CD14-positive monocyte (primary cell): Measurements from ENCODE around the gene SEMA3G. TPM values are rescaled to one million over a fixed set of nuclear protein-coding genes. Genes with fewer than 3 reads are reported as not detected.

Source experiments
- DNase-seq, 3 donors: peaks; one replicate each; pipeline ENCODE4 v3.0.0-alpha.2; 2011 to 2022
- H2AFZ ChIP-seq: 2 replicates; pipeline ENCODE4 v1.6.0; 2012; ENCODE audit warnings: mild to moderate bottlenecking, low read depth, low read length, inconsistent platforms; ENCODE audit not compliant: insufficient read depth, poor library complexity, severe bottlenecking
- H3K27ac ChIP-seq, 2 donors: 1 replicate in 1 of 2; 2 replicates in 1 of 2; pipeline ENCODE4 v1.5.1; 2012 to 2013; ENCODE audit warnings: low read length in 2 of 2, control low read depth in 1 of 2, inconsistent platforms in 1 of 2, low read depth in 1 of 2, mild to moderate bottlenecking in 1 of 2
- H3K27me3 ChIP-seq, 2 donors: one replicate each; pipeline versions ENCODE4 v1.6.0 to v1.6.1; 2011 to 2013; ENCODE audit warnings: low read length in 2 of 2; ENCODE audit not compliant: control insufficient read depth in 2 of 2, insufficient read depth in 2 of 2
- H3K36me3 ChIP-seq, 2 donors: replicated peaks in 1 of 2; 1 replicate in 1 of 2; 2 replicates in 1 of 2; pipeline versions ENCODE4 v1.5.1 to v1.6.1; 2012 to 2013; ENCODE audit warnings: low read length in 2 of 2, control low read depth in 1 of 2, inconsistent platforms in 1 of 2, mild to moderate bottlenecking in 1 of 2; ENCODE audit not compliant: insufficient read depth in 2 of 2, control insufficient read depth in 1 of 2
- H3K4me1 ChIP-seq, 2 donors: 1 replicate in 1 of 2; 2 replicates in 1 of 2; pipeline versions ENCODE4 v1.5.1 to v1.6.1; 2012 to 2013; ENCODE audit warnings: low read length in 2 of 2, control low read depth in 1 of 2, inconsistent platforms in 1 of 2, mild to moderate bottlenecking in 1 of 2, moderate library complexity in 1 of 2; ENCODE audit not compliant: insufficient read depth in 2 of 2, control insufficient read depth in 1 of 2
- H3K4me2 ChIP-seq: replicated peaks from 2 replicates; pipeline ENCODE3; 2012; ENCODE audit warnings: low read length, moderate library complexity, mild to moderate bottlenecking; ENCODE audit not compliant: poor library complexity, severe bottlenecking; ENCODE audit errors: extremely low read depth
- H3K4me3 ChIP-seq, 3 experiments: fragments of 200-600 bp in 1 of 3; sonication (generic) in 1 of 3; replicated peaks in 1 of 3; 1 replicate in 2 of 3; 2 replicates in 1 of 3; pipeline ENCODE4 v1.5.1; 2011 to 2013; ENCODE audit warnings: low read length in 3 of 3, mild to moderate bottlenecking in 3 of 3, control low read depth in 2 of 3, low read depth in 2 of 3, inconsistent platforms in 1 of 3, moderate library complexity in 1 of 3
- H3K79me2 ChIP-seq: 2 replicates; pipeline ENCODE4 v1.6.0; 2012; ENCODE audit warnings: mild to moderate bottlenecking, control low read depth, inconsistent platforms, low read length, moderate library complexity; ENCODE audit not compliant: insufficient read depth
- H3K9ac ChIP-seq: 2 replicates; pipeline ENCODE4 v1.6.0; 2017; ENCODE audit warnings: low read length, mild to moderate bottlenecking; ENCODE audit not compliant: insufficient read depth, poor library complexity, severe bottlenecking
- H3K9me3 ChIP-seq, 2 donors: replicated peaks in 1 of 2; 1 replicate in 1 of 2; 2 replicates in 1 of 2; pipeline versions ENCODE4 v1.5.1 to v1.6.1; 2012 to 2013; ENCODE audit warnings: low read length in 2 of 2, control low read depth in 1 of 2; ENCODE audit not compliant: control insufficient read depth in 1 of 2, insufficient read depth in 1 of 2
- H4K20me1 ChIP-seq: 2 replicates; pipeline ENCODE4 v1.6.0; 2012; ENCODE audit warnings: mild to moderate bottlenecking, low read length, control low read depth, moderate library complexity; ENCODE audit not compliant: insufficient read depth
- H3K27ac Mint-ChIP-seq, 7 donors: one replicate each; pipeline ENCODE4 v1.8.0; 2020; ENCODE audit warnings: mild to moderate bottlenecking in 7 of 7, mixed read lengths in 7 of 7, moderate library complexity in 6 of 7, inconsistent platforms in 2 of 7
- H3K27me3 Mint-ChIP-seq, 3 donors: one replicate each; pipeline ENCODE4 v1.8.0; 2021 to 2022; ENCODE audit warnings: low read depth in 3 of 3, mild to moderate bottlenecking in 3 of 3, mixed read lengths in 3 of 3, moderate library complexity in 3 of 3, inconsistent platforms in 1 of 3
- H3K36me3 Mint-ChIP-seq, 2 donors: one replicate each; pipeline ENCODE4 v1.8.0; 2020; ENCODE audit warnings: mixed read lengths in 2 of 2, inconsistent platforms in 1 of 2, mild to moderate bottlenecking in 1 of 2
- H3K4me1 Mint-ChIP-seq: one replicate; pipeline ENCODE4 v1.8.0; 2020; ENCODE audit warnings: mild to moderate bottlenecking, mixed read lengths
- H3K4me3 Mint-ChIP-seq, 2 donors: one replicate each; pipeline ENCODE4 v1.8.0; 2020; ENCODE audit warnings: mild to moderate bottlenecking in 2 of 2, mixed read lengths in 2 of 2, moderate library complexity in 1 of 2
- H3K9me3 Mint-ChIP-seq, 7 donors: one replicate each; pipeline ENCODE4 v1.8.0; 2020 to 2022; ENCODE audit warnings: mixed read lengths in 7 of 7, mild to moderate bottlenecking in 6 of 7, moderate library complexity in 6 of 7, inconsistent platforms in 2 of 7
- CTCF ChIP-seq: fragments of 200-600 bp; IDR thresholded peaks from one replicate; pipeline ENCODE4 v1.8.0; 2022; ENCODE audit warnings: antibody characterized with exemption, mild to moderate bottlenecking
- WGBS: methylation state at CpG from one replicate; pipeline ENCODE4 v1.1.5; 2013; ENCODE audit warnings: missing lambda C conversion rate; ENCODE audit not compliant: insufficient coverage; 5-methylcytosine and 5-hydroxymethylcytosine counted together
- intact Hi-C, 2 donors: fragments of 100-400 bp; cut with micrococcal nuclease; formaldehyde crosslinking; loops; one replicate each; pipeline versions ENCODE4 v1.15.0 to v1.15.1; 2023
- polyA plus RNA-seq, 3 donors: library from polyadenylated mRNA; depleted of rRNA in 1 of 3; unstranded in 2 of 3; stranded (reverse) in 1 of 3; fragments of 300-500 nt in 2 of 3; fragments of >200 nt in 1 of 3; fragmentation: Illumina TruSeq in 2 of 3; gene quantifications; 1 replicate in 2 of 3; 2 replicates in 1 of 3; pipeline ENCODE4 v1.2.3, GENCODE V29; 2012 to 2021

Gene SEMA3G
- polyA plus RNA-seq, 3 donors: 0.03 TPM; not detected in 2

- no peak for TF ChIP-seq CTCF
- Histone ChIP-seq H3K36me3 (peaks cover 57 to 80% of the 10 kb centered on the region in 2 donors), H3K79me2 (peaks cover 14% of the 10 kb centered on the region), H4K20me1 (no peaks in the 10 kb centered on the region), H3K27ac (peak overlapping the region; percentile 7 to 81), H3K27me3 (no peaks in the 10 kb centered on the region), H3K4me3 (no peak overlapping the region), H3K9ac (no peak overlapping the region), H3K9me3 (no peaks in the 10 kb centered on the region), H3K4me1 (peaks cover 76% of the 10 kb centered on the region in 2 donors), H2AFZ (no peak overlapping the region), H3K4me2 (no peak overlapping the region)
- intact Hi-C loops: no loop called here
- peaks cover 61 to 83% of the 10 kb centered on the region in 2 donors for H3K36me3 Mint-ChIP-seq
- H3K4me1 Mint-ChIP-seq: peaks cover 72% of the 10 kb centered on the region
- 97% methylated on average over 9 of the region's 16 CpGs for WGBS
- H3K27me3 Mint-ChIP-seq: peaks cover 0 to 3% (median 0%) of the 10 kb centered on the region in 3 donors
- DNase-seq: no peak
- H3K27ac Mint-ChIP-seq: peak overlapping the region in 3 of 7 donors; percentile 24 to 75 (median 48)
- H3K4me3 Mint-ChIP-seq: peak overlapping the region in 1 of 2 donors; percentile 55
- no peaks in the 10 kb centered on the region for H3K9me3 Mint-ChIP-seq
Measured at GRCh38 chr3:52477076-52477795, 32.3 kb upstream of the SEMA3G start.

GRCh38 chr3:52473026-52473425, 28.1 kb upstream of the SEMA3G start:
- peaks cover 66 to 68% of the 10 kb centered on the region in 2 donors for H3K4me1 ChIP-seq
- H3K4me3 Mint-ChIP-seq: no peak overlapping the region
- H3K27ac ChIP-seq: peak overlapping the region; percentile 5 to 26
- H3K36me3 ChIP-seq: peaks cover 25 to 67% of the 10 kb centered on the region in 2 donors
- intact Hi-C loops: loop anchor here in 1 of 2 donors (5.0 kb wide), 1 partner anchor 59 kb away; the partner anchor contains the start of gene NT5DC2
- H3K9ac ChIP-seq: no peak overlapping the region
- H3K27me3 Mint-ChIP-seq: peaks cover 0 to under 1% (median 0%) of the 10 kb centered on the region in 3 donors
- no peak for TF ChIP-seq CTCF
- 57% methylated on average over 2 of the region's 5 CpGs for WGBS
- H3K4me3 ChIP-seq: no peak overlapping the region
- peak in 1 of 3 donors; percentile 32 for DNase-seq
- H3K27ac Mint-ChIP-seq: peak overlapping the region in 5 of 7 donors; percentile 15 to 77 (median 61)
- H3K79me2 ChIP-seq: peaks cover 21% of the 10 kb centered on the region
- H3K4me2 ChIP-seq: no peak overlapping the region
- H3K27me3 ChIP-seq: no peaks in the 10 kb centered on the region
- no peaks in the 10 kb centered on the region for H3K9me3 Mint-ChIP-seq
- no peak overlapping the region for H2AFZ ChIP-seq
- peaks cover 39 to 74% of the 10 kb centered on the region in 2 donors for H3K36me3 Mint-ChIP-seq
- H3K9me3 ChIP-seq: no peaks in the 10 kb centered on the region
- H4K20me1 ChIP-seq: peaks cover 6% of the 10 kb centered on the region
- H3K4me1 Mint-ChIP-seq: peaks cover 67% of the 10 kb centered on the region
